DOHH2 (cell line): ENCODE results near the gene UBXN6.

Experiments used
- H3F3A ChIP-seq: fragments of 200-600 bp; sonication (generic), shearing (Covaris generic); 2 replicates; pipeline ENCODE4 v1.6.0; 2016; ENCODE audit warnings: antibody characterized with exemption, mild to moderate bottlenecking; ENCODE audit not compliant: control insufficient read depth, insufficient read depth
- H3K27ac ChIP-seq: fragments of 200-600 bp; sonication (generic); 2 replicates; pipeline ENCODE4 v1.5.1; 2014; ENCODE audit warnings: low read depth, mild to moderate bottlenecking, low read length, moderate library complexity
- H3K27me3 ChIP-seq: fragments of 200-600 bp; sonication (generic); 2 replicates; pipeline ENCODE4 v1.6.1; 2014; ENCODE audit warnings: mild to moderate bottlenecking, low read length, mixed read lengths; ENCODE audit not compliant: control insufficient read depth
- H3K36me3 ChIP-seq: fragments of 200-600 bp; sonication (generic); 2 replicates; pipeline ENCODE4 v1.6.1; 2014; ENCODE audit warnings: mild to moderate bottlenecking, low read length, moderate library complexity, mixed read lengths; ENCODE audit not compliant: control insufficient read depth
- H3K4me1 ChIP-seq: fragments of 200-600 bp; sonication (generic); 2 replicates; pipeline ENCODE4 v1.6.1; 2014; ENCODE audit warnings: mild to moderate bottlenecking, low read length, mixed read lengths; ENCODE audit not compliant: control insufficient read depth
- H3K4me2 ChIP-seq: fragments of 200-600 bp; sonication (generic); 2 replicates; pipeline ENCODE4 v1.6.0; 2014; ENCODE audit warnings: mild to moderate bottlenecking, low read length, moderate library complexity
- H3K4me3 ChIP-seq: fragments of 200-600 bp; sonication (generic); 2 replicates; pipeline ENCODE4 v1.5.1; 2014; ENCODE audit warnings: mild to moderate bottlenecking, low read length, mixed read lengths
- H3K79me2 ChIP-seq: fragments of 200-600 bp; sonication (generic); 2 replicates; pipeline ENCODE4 v1.6.1; 2014; ENCODE audit warnings: mild to moderate bottlenecking, low read length, mixed read lengths; ENCODE audit not compliant: control insufficient read depth
- H3K9me2 ChIP-seq: fragments of 200-600 bp; sonication (generic); replicated peaks from 2 replicates; pipeline ENCODE4 v1.6.1; 2014; ENCODE audit warnings: mild to moderate bottlenecking, low read length, mixed read lengths; ENCODE audit not compliant: control insufficient read depth
- H3K9me3 ChIP-seq: fragments of 200-600 bp; sonication (generic); 2 replicates; pipeline ENCODE4 v1.6.1; 2014; ENCODE audit warnings: antibody characterized with exemption, low read length, mixed read lengths; ENCODE audit not compliant: control insufficient read depth, insufficient read depth
- H4K20me1 ChIP-seq: fragments of 200-600 bp; sonication (generic); 2 replicates; pipeline ENCODE4 v1.6.0; 2014; ENCODE audit warnings: low read depth, mild to moderate bottlenecking, antibody characterized with exemption, low read length, moderate library complexity; ENCODE audit not compliant: control insufficient read depth, insufficient read depth
- CTCF ChIP-seq: fragments of 200-600 bp; sonication (generic); IDR thresholded peaks from one replicate; pipeline ENCODE4 v1.5.1; 2014; ENCODE audit warnings: antibody characterized with exemption, mild to moderate bottlenecking, low read depth, low read length; ENCODE audit not compliant: poor library complexity, severe bottlenecking
- EZH2phosphoT487 ChIP-seq: fragments of 200-600 bp; sonication (generic); IDR thresholded peaks from 2 replicates; pipeline ENCODE4 v1.6.1; 2017; ENCODE audit warnings: borderline replicate concordance, mild to moderate bottlenecking, antibody characterized with exemption, low read length, moderate library complexity, mixed read lengths

Gene UBXN6

GRCh38 chr19:4444765-4445741, 12.5 kb downstream of the UBXN6 start:
- no peak overlapping the region for H3K4me2 ChIP-seq
- no peak for TF ChIP-seq EZH2phosphoT487
- TF ChIP-seq CTCF = no peak
- H3K9me2 ChIP-seq = no peaks in the 10 kb centered on the region
- no peaks in the 10 kb centered on the region for H3F3A ChIP-seq
- no peaks in the 10 kb centered on the region for H3K4me1 ChIP-seq
- H3K4me3 ChIP-seq = no peak overlapping the region
- H3K36me3 ChIP-seq = peaks cover 81% of the 10 kb centered on the region
- no peaks in the 10 kb centered on the region for H3K27me3 ChIP-seq
- H3K9me3 ChIP-seq = no peaks in the 10 kb centered on the region
- H3K79me2 ChIP-seq = peaks cover 2% of the 10 kb centered on the region; the same call in 1 of the 2 replicates
- H3K27ac ChIP-seq = no peak overlapping the region
- no peaks in the 10 kb centered on the region for H4K20me1 ChIP-seq

DNA sequence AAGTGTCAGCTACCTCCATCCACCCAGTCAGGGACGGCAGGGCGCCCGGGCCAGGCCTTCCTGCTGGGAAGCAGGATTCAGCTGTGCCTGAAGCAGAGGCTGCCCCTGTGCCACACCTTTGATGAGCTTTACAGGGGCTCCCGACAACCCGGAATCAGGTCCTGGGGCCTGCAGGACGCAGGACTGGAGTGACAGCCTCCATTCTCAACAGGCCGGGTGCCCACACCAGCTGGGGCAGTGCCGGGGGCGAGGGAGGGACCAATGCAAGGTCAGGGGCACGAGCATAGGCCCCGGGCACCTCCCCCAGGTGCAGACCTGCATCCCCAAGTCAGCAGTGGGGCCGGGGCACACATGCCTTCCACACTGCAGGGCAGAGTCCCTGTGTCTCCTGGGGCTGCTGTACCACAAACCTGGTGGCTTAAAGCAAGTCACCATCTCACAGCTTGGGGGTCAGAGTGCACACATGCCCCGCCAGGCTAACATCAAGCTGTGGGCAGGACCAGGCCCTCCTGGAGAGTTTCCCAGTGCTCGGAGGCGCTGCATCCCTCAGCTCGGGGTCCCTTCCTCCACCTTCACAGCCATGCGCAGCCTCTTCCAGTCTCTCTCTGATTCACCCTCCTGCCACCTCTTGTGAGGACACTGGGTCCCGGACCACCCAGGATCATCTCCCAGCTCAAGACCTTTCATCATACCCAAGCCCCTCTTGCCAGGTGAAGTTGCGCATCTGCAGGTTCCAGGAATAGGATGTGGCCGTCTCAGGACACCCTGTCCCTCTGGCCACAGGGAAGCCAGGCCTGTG, 13.4 kb downstream of the UBXN6 start:
- Histone ChIP-seq H3K4me2 (no peak overlapping the region), H3K9me3 (no peaks in the 10 kb centered on the region), H3K9me2 (no peaks in the 10 kb centered on the region), H3K27ac (no peak overlapping the region), H4K20me1 (no peaks in the 10 kb centered on the region), H3F3A (no peaks in the 10 kb centered on the region), H3K36me3 (peaks cover 85% of the 10 kb centered on the region), H3K4me3 (no peak overlapping the region), H3K4me1 (no peaks in the 10 kb centered on the region), H3K79me2 (peaks cover 10% of the 10 kb centered on the region), H3K27me3 (no peaks in the 10 kb centered on the region)
- no peak for TF ChIP-seq EZH2phosphoT487
- no peak for TF ChIP-seq CTCF

GRCh38 chr19:4443188-4443587, 14.4 kb downstream of the UBXN6 start:
- H3K9me2 ChIP-seq = no peaks in the 10 kb centered on the region
- TF ChIP-seq CTCF (no peak), EZH2phosphoT487 (no peak)
- H4K20me1 ChIP-seq = peaks cover 1% of the 10 kb centered on the region; the same call in 1 of the 2 replicates
- no peaks in the 10 kb centered on the region for H3K27me3 ChIP-seq
- no peaks in the 10 kb centered on the region for H3F3A ChIP-seq
- no peaks in the 10 kb centered on the region for H3K4me1 ChIP-seq
- no peak overlapping the region for H3K4me3 ChIP-seq
- H3K36me3 ChIP-seq = peaks cover 80% of the 10 kb centered on the region
- H3K4me2 ChIP-seq = no peak overlapping the region
- peaks cover 14% of the 10 kb centered on the region for H3K79me2 ChIP-seq
- no peaks in the 10 kb centered on the region for H3K9me3 ChIP-seq
- H3K27ac ChIP-seq = no peak overlapping the region
